Measurements from ENCODE around the gene FBXW8. TPM values are rescaled to one million over a fixed set of nuclear protein-coding genes. Genes with fewer than 3 reads are reported as not detected.
A peak's percentile ranks its signal among the peaks of the same experiment; 100 is the strongest.

FBXW8 gene
- 10 to 100 TPM; 22.0 to 23.7 (median 22.8) TPM for polyA plus RNA-seq (ENCODE audit: insufficient read length in 3 of 3)

- DNase-seq (ENCODE audit: low read depth in 3 of 3, low spot score in 2 of 3): peak in 2 of 3 donors; percentile 32 to 51
These were observed at the start of gene FBXW8 for GRCh38 chr12:116910645-116911451. Gene FBXW8, plus strand, starts transcription at chr12:116910950. Its CDS starts 88 bp downstream, at chr12:116911038.

- no peak for DNase-seq (ENCODE audit: low read depth in 3 of 3, low spot score in 2 of 3)
These were observed 49.4 kb upstream of the FBXW8 start for GRCh38 chr12:116861320-116861719.

DNA sequence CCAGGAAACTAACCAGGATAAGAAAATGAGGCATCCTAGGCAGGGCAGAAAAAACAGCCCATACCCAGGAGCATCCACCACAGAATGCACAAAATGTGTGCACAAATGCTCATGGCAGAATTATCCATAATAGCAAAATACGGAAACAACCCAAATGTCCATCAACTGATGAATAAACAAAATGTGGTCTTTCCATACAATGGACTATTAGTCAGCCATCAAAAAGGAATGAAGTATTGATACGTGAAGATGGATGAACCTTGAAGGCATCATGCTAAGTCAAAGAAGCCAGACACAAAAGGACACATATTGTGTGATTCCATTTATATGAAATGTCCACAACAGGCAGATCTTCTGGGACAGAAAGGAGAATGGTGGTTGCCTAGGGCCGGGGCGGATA is 48.6 kb upstream of the FBXW8 start:
- DNase-seq (ENCODE audit: low read depth in 3 of 3, low spot score in 2 of 3): no peak

GRCh38 chr12:116863275-116863767 is 47.4 kb upstream of the FBXW8 start:
- no peak for DNase-seq (ENCODE audit: low read depth in 3 of 3, low spot score in 2 of 3)

DNA sequence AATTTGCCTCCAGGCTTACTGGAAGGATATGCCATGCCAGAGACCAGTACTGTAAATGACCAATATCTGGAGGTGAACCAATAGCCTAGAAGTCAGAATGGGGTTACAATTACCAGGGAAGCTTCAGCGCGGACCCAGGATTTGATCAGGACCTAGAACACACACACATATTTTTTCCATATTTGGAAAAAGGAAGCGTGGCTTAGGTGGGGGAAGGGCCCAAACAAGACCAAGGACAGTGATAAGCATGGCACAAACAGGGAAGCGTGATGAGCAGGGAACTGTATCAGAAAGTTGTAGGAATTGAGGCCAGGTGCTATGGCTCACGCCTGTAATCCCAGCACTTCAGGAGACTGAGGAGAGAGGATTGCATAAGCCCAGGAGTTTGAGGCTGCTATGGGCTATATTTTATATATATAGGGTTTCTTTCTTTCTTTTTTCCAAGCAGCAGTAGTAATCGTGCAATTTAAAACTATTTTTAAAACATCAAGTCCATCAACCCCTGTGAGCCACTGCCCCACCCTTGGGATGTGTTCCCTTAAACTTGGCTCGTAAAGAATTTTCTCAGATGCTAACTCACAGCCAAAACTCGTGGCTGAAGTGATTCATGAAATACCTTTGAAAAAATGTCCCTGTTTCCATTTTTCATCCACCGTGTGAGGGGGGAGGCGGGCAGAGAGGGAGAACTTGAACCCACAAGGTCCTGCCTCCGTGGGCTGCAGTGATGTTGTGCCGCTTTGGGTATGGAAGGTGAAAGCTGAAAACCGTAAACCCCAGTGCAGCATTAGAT is 46.2 kb upstream of the FBXW8 start:
- no peak for DNase-seq (ENCODE audit: low read depth in 3 of 3, low spot score in 2 of 3)

DNA sequence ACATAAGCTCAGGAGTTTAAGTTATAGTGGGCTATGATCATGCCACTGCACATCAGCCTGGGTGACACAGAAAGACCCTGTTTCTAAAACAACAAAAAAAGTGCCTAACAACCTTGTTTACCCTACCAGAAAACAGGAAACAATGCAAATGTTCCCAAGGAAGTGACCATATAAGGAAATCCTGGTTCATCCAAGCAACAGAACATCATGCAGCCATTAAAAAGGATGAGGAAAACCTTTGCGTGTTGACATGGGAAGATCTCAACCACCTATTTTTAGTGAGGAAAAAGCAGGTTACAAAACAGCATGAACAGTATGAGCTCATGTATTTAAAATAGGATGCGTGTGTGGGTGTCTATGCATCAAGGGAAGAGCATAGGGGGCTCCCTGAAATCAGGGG is 43.2 kb upstream of the FBXW8 start:
- DNase-seq (ENCODE audit: low read depth in 3 of 3, low spot score in 2 of 3): no peak

DNA sequence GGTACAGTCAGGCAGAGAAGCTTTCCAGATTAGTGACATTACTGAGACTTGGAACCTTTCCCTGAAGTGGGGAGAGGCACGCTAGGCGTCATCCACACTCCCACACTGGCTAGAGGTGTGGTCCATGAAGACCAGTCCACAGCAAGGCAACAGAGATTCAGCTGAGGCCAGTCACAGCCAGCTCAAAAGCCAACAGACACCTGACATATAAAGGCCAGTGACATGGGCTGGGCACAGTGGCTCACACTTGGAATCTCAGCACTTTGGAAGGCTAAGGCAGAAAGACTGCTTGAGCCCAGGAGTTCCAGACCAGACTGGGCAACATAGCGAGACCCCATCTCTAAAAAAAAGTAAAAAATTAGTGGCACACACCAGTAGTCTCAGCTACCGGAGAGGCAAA is 40.4 kb upstream of the FBXW8 start:
- DNase-seq (ENCODE audit: low read depth in 3 of 3, low spot score in 2 of 3): no peak

- no peak for DNase-seq (ENCODE audit: low read depth in 3 of 3, low spot score in 2 of 3)
These were observed 36.3 kb upstream of the FBXW8 start for GRCh38 chr12:116874324-116874995.

DNA sequence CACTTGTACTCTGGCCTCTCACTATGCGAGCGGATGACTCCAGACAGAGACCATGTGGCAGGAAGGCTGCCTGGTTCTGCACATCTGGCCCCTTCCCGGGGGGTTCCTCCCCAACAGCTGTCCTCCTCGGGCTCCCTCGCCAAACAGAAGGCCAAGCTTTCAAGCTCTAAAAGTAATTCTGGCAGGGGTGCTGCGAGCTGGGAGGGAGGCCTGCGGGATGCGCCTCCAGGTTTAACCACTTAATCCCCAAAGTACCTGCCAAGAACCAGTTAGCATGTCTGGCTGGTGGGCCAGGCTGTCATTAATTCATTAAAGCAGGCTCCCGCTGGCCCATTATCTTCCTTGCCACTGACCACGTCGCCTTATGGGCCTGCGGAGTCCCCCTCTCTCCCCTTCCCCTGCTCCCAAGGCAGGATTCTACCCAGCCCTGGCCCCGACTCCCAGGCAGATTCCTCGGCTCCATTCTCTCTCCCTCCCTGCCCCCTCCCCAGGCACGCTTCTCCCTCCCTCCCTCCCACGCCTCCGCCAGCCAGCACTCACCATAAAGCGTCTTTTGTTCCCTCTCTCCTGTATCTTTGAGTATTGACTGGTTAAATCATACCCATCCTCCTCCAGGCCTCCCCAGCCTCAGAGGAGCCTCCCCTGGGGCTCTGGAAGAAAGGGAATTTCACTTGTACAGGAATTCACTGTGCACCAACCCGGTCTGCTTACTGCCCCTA is 34.4 kb upstream of the FBXW8 start:
- DNase-seq (ENCODE audit: low read depth in 3 of 3, low spot score in 2 of 3): no peak

DNA sequence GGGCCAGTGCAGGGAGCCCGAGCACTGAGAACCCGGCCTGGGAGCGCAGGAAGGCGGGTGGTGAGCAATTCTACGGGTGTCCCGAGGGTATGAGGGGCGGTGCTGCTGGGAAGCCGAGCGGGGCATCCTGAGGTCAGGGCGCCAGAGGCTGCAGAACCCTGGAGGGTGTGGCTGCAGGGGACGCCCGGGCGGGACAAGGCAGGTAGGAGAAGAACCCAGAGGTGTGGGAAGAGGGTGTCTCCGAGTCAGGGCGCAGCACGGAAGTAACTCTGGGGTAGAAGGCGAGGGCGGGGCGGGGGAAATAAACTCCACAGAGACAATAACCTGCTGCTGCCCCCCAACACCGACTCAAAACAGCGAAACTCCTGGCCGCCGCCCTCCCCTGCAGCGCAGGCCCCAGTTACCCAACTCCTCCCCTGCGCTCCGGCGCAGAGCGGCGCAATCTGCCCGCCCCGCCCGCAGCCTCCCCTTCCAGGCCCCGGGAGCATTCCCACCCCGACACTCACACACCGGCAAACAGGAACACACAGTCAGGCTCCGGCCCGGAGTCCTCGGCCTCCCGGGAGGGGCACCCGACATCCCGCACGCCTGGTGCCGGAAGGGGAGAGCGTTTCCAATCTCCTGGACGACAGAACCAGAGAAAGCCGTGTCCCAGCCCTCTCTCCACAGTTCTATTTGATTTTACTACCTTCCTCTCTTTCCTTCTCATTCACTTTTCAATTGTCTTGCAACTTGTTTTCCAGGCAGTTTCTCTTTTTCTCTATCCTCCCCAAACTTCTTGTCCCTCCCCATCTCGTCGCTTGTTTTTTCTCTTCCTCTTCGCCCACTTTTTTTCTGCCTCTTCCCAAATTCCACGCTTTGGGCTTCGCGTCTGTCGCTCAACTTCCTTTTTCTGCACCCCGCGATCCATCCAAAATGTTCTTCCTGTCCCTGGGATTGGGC is 31.9 kb upstream of the FBXW8 start:
- DNase-seq (ENCODE audit: low read depth in 3 of 3, low spot score in 2 of 3): no peak

DNA sequence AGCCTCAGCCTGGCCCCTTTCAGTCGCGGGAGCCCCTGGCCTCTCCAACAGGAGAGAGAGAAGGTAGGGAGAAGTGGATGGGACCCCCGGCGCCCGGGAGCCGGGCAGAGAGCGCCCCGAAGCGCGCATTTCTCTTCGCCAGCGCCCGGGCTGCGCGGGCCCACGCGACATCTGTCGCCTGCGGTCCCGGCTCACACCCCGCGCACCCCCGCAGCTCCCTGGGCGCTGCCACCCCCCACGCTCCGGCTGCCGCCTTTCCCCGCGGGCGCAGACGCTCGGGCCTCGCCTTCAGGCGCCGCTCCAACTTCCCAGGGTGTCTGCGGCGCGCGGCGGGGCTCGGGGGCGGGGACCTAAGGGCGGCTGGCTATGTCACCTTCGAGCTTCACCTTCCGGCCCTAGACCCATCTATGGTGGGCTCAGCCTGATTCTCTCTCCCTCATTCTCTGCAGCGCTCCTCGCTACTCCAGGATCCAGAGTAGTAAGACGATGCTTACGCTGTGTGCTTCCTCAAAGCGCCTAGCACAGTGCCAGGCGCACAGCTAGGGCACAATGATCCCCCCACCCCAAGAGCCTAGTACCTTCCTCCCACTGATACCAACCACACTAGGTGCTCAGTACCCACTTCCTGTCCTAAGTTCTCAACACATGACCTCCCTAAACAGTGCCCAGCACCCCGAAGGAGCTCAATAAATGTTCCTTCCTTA is 31.1 kb upstream of the FBXW8 start:
- no peak for DNase-seq (ENCODE audit: low read depth in 3 of 3, low spot score in 2 of 3)

DNA sequence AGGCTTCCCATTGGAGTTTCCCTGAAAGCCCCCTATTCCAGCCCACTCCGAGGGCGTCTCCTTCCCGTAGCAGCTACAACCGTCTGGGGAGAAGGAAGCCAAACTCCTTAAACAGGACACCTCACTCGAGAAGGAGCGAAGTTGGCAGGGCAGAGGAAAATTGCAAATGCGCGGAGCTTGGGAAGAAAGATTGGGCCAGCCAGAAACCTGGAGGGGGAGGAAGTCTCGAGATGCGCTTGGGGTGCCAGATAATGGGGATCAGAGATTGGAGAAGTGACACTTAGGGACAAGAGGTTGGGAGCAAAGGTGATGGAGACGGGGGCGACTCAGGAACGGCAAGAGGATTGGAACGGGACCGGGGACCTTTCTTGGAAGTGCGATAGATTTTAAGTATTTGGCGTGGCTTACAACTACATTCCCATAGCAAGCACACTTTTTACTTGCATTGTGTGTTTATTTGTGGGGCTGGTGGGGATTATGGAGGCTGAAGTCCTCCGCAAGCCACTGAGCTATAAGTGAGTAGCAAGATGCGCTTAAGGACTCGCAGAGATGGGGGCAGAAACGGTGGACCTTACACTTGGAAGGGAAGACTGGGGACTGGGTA is 30.4 kb upstream of the FBXW8 start:
- DNase-seq (ENCODE audit: low read depth in 3 of 3, low spot score in 2 of 3): no peak

GRCh38 chr12:116880817-116881324 is 29.9 kb upstream of the FBXW8 start:
- DNase-seq (ENCODE audit: low read depth in 3 of 3, low spot score in 2 of 3): no peak

GRCh38 chr12:116881325-116881876 is 29.3 kb upstream of the FBXW8 start, which contains the start of gene HRK:
Gene HRK, minus strand, starts transcription at chr12:116881441. Its CDS starts 134 bp downstream, at chr12:116881307.
- DNase-seq (ENCODE audit: low read depth in 3 of 3, low spot score in 2 of 3): no peak

GRCh38 chr12:116881877-116882507 is 28.8 kb upstream of the FBXW8 start:
- no peak for DNase-seq (ENCODE audit: low read depth in 3 of 3, low spot score in 2 of 3)

DNA sequence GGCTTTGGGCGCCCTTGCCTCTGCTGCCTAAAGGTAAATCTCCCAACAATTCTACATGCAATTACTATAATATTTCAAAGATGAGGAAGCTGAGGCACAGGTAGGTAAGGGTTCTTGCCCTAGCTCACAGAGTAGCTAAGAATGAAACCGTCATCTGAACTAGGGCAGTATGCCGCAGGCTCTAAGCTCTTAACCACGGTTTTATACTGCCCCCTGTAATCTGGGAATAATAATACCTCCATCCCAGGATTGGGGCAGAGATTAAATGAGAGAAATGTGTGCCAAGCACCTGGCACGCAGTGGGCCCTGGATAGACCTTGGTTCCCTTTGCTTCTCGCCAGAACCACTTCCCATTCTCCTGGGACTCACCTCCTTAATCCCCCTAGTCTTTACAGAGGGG is 28.0 kb upstream of the FBXW8 start:
- DNase-seq (ENCODE audit: low read depth in 3 of 3, low spot score in 2 of 3): no peak

DNA sequence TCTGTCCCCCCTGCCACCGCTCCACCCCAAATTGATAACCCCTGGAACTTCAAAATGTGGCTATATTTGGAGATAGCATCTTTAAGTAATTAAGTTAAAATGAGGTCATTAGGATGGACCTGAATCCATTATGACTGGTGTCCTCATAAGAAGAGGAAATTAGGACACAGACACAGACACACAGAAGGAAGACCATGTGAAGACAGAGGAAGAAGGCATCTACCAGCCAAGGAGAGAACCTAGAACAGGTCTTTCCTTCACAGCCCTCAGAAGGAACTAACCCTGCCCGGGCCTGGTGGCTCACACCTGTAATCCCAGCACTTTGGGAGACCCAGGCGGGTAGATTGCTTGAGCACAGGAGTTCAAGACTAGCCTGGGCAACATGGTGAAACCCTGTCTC is 25.9 kb upstream of the FBXW8 start:
- DNase-seq (ENCODE audit: low read depth in 3 of 3, low spot score in 2 of 3): no peak
